ENCODE data around the gene DAB2IP. TPM values are rescaled to one million over a fixed set of nuclear protein-coding genes. Genes with fewer than 3 reads are reported as not detected.
A peak's percentile ranks its signal among the peaks of the same experiment; 100 is the strongest.

DAB2IP gene
- total RNA-seq, 4 donors from 2014 or later, result 42.0 to 93.4 (median 47.9) TPM

GRCh38 chr9:121731919-121732318 is 80.5 kb downstream of the DAB2IP start:
- TF ChIP-seq POLR2A (IDR thresholded peaks at IDR 0.05) (no peak), POLR2AphosphoS5 (IDR thresholded peaks at IDR 0.05) (peak; percentile 46), EP300 (IDR thresholded peaks at IDR 0.05) (no peak), CTCF (IDR thresholded peaks at IDR 0.05) (no peak)
- Histone ChIP-seq H3K36me3 (no peaks in the 10 kb centered on the region), H3K27me3 (no peaks in the 10 kb centered on the region), H3K4me1 (peaks cover 0 to 89% (median 49%) of the 10 kb centered on the region in 3 donors), H3K9me3 (no peaks in the 10 kb centered on the region), H3K4me3 (no peak overlapping the region), H3K27ac (peak overlapping the region in 3 of 4 donors; percentile 10 to 40 (median 37))
- ATAC-seq, result no peak
- 8% methylated on average over 4 of the region's 7 CpGs; no CpG with 5 or more reads in 1 of the 2 donors for WGBS, 2 donors (ENCODE audit: low coverage in 1 of 2)

- H3K27me3 ChIP-seq, result no peaks in the 10 kb centered on the region
- no peak for TF ChIP-seq EP300 (IDR thresholded peaks at IDR 0.05)
- no peak for TF ChIP-seq POLR2AphosphoS5 (IDR thresholded peaks at IDR 0.05)
- TF ChIP-seq POLR2A (IDR thresholded peaks at IDR 0.05), result no peak
- TF ChIP-seq CTCF (IDR thresholded peaks at IDR 0.05), result no peak
- H3K4me3 ChIP-seq, result no peak overlapping the region
- ATAC-seq, result no peak
- whole genome bisulfite sequencing, 2 donors (ENCODE audit: low coverage in 1 of 2), result 92% methylated on average over 3 of the region's 5 CpGs; no CpG with 5 or more reads in 1 of the 2 donors
- H3K36me3 ChIP-seq, result no peaks in the 10 kb centered on the region
- no peaks in the 10 kb centered on the region for H3K9me3 ChIP-seq
- peak overlapping the region in 2 of 4 donors; percentile 9 to 40 for H3K27ac ChIP-seq
- H3K4me1 ChIP-seq, result peaks cover 0 to 89% (median 49%) of the 10 kb centered on the region in 3 donors
These were observed 81.0 kb downstream of the DAB2IP start for GRCh38 chr9:121732389-121732788.

GRCh38 chr9:121732886-121733285 is 81.5 kb downstream of the DAB2IP start:
- WGBS, 2 donors (ENCODE audit: low coverage in 1 of 2), result 82 to 90% methylated on average over 2 to 3 of the region's 4 CpGs
- TF ChIP-seq CTCF (IDR thresholded peaks at IDR 0.05) (no peak), POLR2A (IDR thresholded peaks at IDR 0.05) (no peak), POLR2AphosphoS5 (IDR thresholded peaks at IDR 0.05) (no peak), EP300 (IDR thresholded peaks at IDR 0.05) (no peak)
- Histone ChIP-seq H3K27me3 (no peaks in the 10 kb centered on the region), H3K9me3 (no peaks in the 10 kb centered on the region), H3K4me1 (peaks cover 0 to 89% (median 49%) of the 10 kb centered on the region in 3 donors), H3K4me3 (no peak overlapping the region), H3K36me3 (no peaks in the 10 kb centered on the region), H3K27ac (peak overlapping the region in 2 of 4 donors; percentile 9 to 40)
- ATAC-seq, result no peak

- TF ChIP-seq POLR2AphosphoS5 (IDR thresholded peaks at IDR 0.05) (no peak), CTCF (IDR thresholded peaks at IDR 0.05) (no peak), POLR2A (IDR thresholded peaks at IDR 0.05) (no peak), EP300 (IDR thresholded peaks at IDR 0.05) (no peak)
- Histone ChIP-seq H3K9me3 (no peaks in the 10 kb centered on the region), H3K27me3 (no peaks in the 10 kb centered on the region), H3K27ac (peak overlapping the region in 3 of 4 donors; percentile 87 to 92 (median 91)), H3K36me3 (no peaks in the 10 kb centered on the region), H3K4me3 (no peak overlapping the region), H3K4me1 (peaks cover 0 to 97% (median 58%) of the 10 kb centered on the region in 3 donors)
- WGBS, 2 donors (ENCODE audit: low coverage in 1 of 2), result 82% methylated on average over 1 of the region's 1 CpG; no CpG with 5 or more reads in 1 of the 2 donors
- no peak for ATAC-seq
These were observed 83.0 kb downstream of the DAB2IP start for GRCh38 chr9:121734465-121734864.

GRCh38 chr9:121735065-121735792 is 83.8 kb downstream of the DAB2IP start:
- no peaks in the 10 kb centered on the region for H3K36me3 ChIP-seq
- no peaks in the 10 kb centered on the region for H3K27me3 ChIP-seq
- ATAC-seq, result no peak
- H3K4me3 ChIP-seq, result peak overlapping the region in 1 of 2 donors; percentile 56
- H3K9me3 ChIP-seq, result no peaks in the 10 kb centered on the region
- H3K4me1 ChIP-seq, result peaks cover 0 to 97% (median 66%) of the 10 kb centered on the region in 3 donors
- 15 to 60% methylated on average over 3 to 5 of the region's 9 CpGs for WGBS, 2 donors (ENCODE audit: low coverage in 1 of 2)
- TF ChIP-seq POLR2AphosphoS5 (IDR thresholded peaks at IDR 0.05) (no peak), CTCF (IDR thresholded peaks at IDR 0.05) (peak in 2 of 4 experiments; percentile 24 to 59)
- peak overlapping the region; percentile 19 to 92 (median 89) for H3K27ac ChIP-seq
